ENCODE measurements around the gene FOXC1. TPM values are rescaled to one million over a fixed set of nuclear protein-coding genes. Genes with fewer than 3 reads are reported as not detected.

The FOXC1 gene
- total and polyA plus RNA-seq, 9 of the 15 experiments (the other 6 are each of a cell fraction or from before 2014, with no cell fraction given), result not detected

DNA sequence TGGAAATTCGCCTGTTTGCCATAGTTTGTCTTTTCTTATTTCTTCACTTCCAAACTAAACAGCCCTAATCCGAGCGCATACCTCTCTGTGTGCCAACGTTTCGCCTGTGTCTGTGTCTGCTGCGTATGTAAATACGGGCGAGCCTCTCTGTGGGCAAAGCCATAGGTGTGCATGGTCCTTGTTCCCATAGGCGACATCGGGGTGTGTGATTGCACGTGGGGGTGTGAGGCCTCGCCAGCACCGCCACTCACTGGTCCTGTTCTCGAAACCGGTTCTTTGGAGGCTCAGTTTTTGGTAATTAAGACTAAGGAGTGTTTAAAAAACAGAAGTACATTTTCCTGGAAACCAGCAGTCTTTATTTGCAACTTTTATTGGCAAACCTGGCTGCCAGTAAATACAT is 6.0 kb upstream of the FOXC1 start:
- intact Hi-C loops (cut with micrococcal nuclease) (loop anchor here (1.0 to 2.0 kb wide), 3 partner anchors 501 to 751 kb away; no protein-coding TSS in a partner anchor), in situ Hi-C loops (cut with MboI) (loop anchor here (10.0 kb wide), 2 partner anchors 581 to 851 kb away; no protein-coding TSS in a partner anchor)
- no peak for ATAC-seq
- ChIA-PET POLR2A (no interaction called here), CTCF (ENCODE audit: low intra/inter-chr PET ratio) (interaction anchor here (0.6 to 1.7 kb wide), 7 partner anchors 501 to 1090 kb away, joined by 3 to 11 read pairs (median 4); no protein-coding TSS in a partner anchor)
- no peak overlapping the region for H3K4me2 ChIP-seq (ENCODE audit: insufficient read depth, low read length)
- BruUV-seq (replicated peaks), result no TSS peak
- H3K9ac ChIP-seq (ENCODE audit: insufficient read depth in 1 of 2, low read depth in 2 of 2, low read length in 2 of 2), result no peak overlapping the region
- H4K20me1 ChIP-seq (replicated peaks; ENCODE audit: control insufficient read depth, insufficient read depth, low read length), result peaks cover 22% of the 10 kb centered on the region
- H3K27ac ChIP-seq (ENCODE audit: extremely low read depth, low read depth, low read length), result no peak overlapping the region
- 16% methylated on average over 15 of the region's 15 CpGs for WGBS (ENCODE audit: insufficient coverage, low coverage, missing lambda C conversion rate)
- TF ChIP-seq EZH2 (IDR thresholded peaks at IDR 0.05; ENCODE audit: borderline replicate concordance, low read depth, low read length) (no peak), CSDE1 (IDR thresholded peaks at IDR 0.05) (no peak), SPI1 (IDR thresholded peaks at IDR 0.05; ENCODE audit: borderline replicate concordance, low read depth, low read length) (no peak), CEBPB (tag; IDR thresholded peaks at IDR 0.05) (no peak), SMARCA5 (IDR thresholded peaks at IDR 0.05) (no peak), ZNF444 (CRISPR knock-in tag; IDR thresholded peaks at IDR 0.05) (no peak), FOXP1 (CRISPR knock-in tag; IDR thresholded peaks at IDR 0.05) (no peak), SMARCC2 (IDR thresholded peaks at IDR 0.05; ENCODE audit: low read depth) (no peak), ZNF232 (CRISPR knock-in tag; IDR thresholded peaks at IDR 0.05) (no peak), ILF3 (IDR thresholded peaks at IDR 0.05; ENCODE audit: borderline replicate concordance) (no peak), TAF7 (tag; IDR thresholded peaks at IDR 0.05) (no peak)
- TF ChIP-seq, protein P1, sequence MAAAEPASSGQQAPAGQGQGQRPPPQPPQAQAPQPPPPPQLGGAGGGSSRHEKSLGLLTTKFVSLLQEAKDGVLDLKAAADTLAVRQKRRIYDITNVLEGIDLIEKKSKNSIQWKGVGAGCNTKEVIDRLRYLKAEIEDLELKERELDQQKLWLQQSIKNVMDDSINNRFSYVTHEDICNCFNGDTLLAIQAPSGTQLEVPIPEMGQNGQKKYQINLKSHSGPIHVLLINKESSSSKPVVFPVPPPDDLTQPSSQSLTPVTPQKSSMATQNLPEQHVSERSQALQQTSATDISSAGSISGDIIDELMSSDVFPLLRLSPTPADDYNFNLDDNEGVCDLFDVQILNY (CRISPR knock-in tag; IDR thresholded peaks at IDR 0.05), result no peak
- TF ChIP-seq, protein P2, sequence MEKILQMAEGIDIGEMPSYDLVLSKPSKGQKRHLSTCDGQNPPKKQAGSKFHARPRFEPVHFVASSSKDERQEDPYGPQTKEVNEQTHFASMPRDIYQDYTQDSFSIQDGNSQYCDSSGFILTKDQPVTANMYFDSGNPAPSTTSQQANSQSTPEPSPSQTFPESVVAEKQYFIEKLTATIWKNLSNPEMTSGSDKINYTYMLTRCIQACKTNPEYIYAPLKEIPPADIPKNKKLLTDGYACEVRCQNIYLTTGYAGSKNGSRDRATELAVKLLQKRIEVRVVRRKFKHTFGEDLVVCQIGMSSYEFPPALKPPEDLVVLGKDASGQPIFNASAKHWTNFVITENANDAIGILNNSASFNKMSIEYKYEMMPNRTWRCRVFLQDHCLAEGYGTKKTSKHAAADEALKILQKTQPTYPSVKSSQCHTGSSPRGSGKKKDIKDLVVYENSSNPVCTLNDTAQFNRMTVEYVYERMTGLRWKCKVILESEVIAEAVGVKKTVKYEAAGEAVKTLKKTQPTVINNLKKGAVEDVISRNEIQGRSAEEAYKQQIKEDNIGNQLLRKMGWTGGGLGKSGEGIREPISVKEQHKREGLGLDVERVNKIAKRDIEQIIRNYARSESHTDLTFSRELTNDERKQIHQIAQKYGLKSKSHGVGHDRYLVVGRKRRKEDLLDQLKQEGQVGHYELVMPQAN (IDR thresholded peaks at IDR 0.05; ENCODE audit: borderline replicate concordance), result no peak
- TF ChIP-seq, protein P3, sequence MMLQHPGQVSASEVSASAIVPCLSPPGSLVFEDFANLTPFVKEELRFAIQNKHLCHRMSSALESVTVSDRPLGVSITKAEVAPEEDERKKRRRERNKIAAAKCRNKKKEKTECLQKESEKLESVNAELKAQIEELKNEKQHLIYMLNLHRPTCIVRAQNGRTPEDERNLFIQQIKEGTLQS (IDR thresholded peaks at IDR 0.05), result no peak
- TF ChIP-seq, protein P3 (CRISPR knock-in tag; conservative IDR thresholded peaks at IDR 0.05), result no peak
- TF ChIP-seq, protein P4, sequence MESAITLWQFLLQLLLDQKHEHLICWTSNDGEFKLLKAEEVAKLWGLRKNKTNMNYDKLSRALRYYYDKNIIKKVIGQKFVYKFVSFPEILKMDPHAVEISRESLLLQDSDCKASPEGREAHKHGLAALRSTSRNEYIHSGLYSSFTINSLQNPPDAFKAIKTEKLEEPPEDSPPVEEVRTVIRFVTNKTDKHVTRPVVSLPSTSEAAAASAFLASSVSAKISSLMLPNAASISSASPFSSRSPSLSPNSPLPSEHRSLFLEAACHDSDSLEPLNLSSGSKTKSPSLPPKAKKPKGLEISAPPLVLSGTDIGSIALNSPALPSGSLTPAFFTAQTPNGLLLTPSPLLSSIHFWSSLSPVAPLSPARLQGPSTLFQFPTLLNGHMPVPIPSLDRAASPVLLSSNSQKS (CRISPR knock-in tag; IDR thresholded peaks at IDR 0.05), result no peak
- TF ChIP-seq, protein P5, sequence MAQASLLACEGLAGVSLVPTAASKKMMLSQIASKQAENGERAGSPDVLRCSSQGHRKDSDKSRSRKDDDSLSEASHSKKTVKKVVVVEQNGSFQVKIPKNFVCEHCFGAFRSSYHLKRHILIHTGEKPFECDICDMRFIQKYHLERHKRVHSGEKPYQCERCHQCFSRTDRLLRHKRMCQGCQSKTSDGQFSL (CRISPR knock-in tag; IDR thresholded peaks at IDR 0.05), result no peak
- TF ChIP-seq, protein P5 (tag; IDR thresholded peaks at IDR 0.05), result no peak
- no peaks in the 10 kb centered on the region for H3K79me2 ChIP-seq (ENCODE audit: control insufficient read depth, insufficient read depth, low read length)
- no peaks in the 10 kb centered on the region for H3K9me1 ChIP-seq (ENCODE audit: control insufficient read depth, insufficient read depth, low read length)
- H3K9me3 ChIP-seq (replicated peaks; ENCODE audit: control insufficient read depth, insufficient read depth, low read depth, low read length), result no peaks in the 10 kb centered on the region
- FAIRE-seq, result no peak
- H3K27me3 ChIP-seq (ENCODE audit: control insufficient read depth in 2 of 2, insufficient read depth in 2 of 2, low read length in 2 of 2), result peaks cover 73 to 88% of the 10 kb centered on the region in 2 experiments
- H3K4me3 ChIP-seq, result no peak overlapping the region
- no peaks in the 10 kb centered on the region for H3K36me3 ChIP-seq (ENCODE audit: control insufficient read depth, insufficient read depth, low read length)
- H2AFZ ChIP-seq (ENCODE audit: low read depth, low read length), result no peak overlapping the region
- no peak for DNase-seq (ENCODE audit: extremely low read depth in 1 of 4, low spot score in 3 of 4)
- H3K4me1 ChIP-seq (replicated peaks in 1 of 2; ENCODE audit: control insufficient read depth in 2 of 2, insufficient read depth in 2 of 2, low read length in 2 of 2), result peaks cover 0 to 18% of the 10 kb centered on the region in 2 experiments; a peak in 1 of 5 replicates

Measured in K562 (cell line).